GM21390 (cell line): ENCODE data around the gene EGR2.
A peak's percentile ranks its signal among the peaks of the same experiment; 100 is the strongest.
"Not testable (repeated sequence)": the region's sequence is repeated elsewhere in the genome, so short reads cannot be mapped to it uniquely, and the experiment has no call there.

ENCODE experiments used
- ATAC-seq: cut with Tn5 transposase; IDR thresholded peaks from one replicate; pipeline ENCODE4 v1.9.1; 2021; ENCODE audit not compliant: unreplicated experiment

The EGR2 gene

GRCh38 chr10:62795762-62796161, 20.4 kb downstream of the EGR2 start:
- ATAC-seq, result no peak

DNA sequence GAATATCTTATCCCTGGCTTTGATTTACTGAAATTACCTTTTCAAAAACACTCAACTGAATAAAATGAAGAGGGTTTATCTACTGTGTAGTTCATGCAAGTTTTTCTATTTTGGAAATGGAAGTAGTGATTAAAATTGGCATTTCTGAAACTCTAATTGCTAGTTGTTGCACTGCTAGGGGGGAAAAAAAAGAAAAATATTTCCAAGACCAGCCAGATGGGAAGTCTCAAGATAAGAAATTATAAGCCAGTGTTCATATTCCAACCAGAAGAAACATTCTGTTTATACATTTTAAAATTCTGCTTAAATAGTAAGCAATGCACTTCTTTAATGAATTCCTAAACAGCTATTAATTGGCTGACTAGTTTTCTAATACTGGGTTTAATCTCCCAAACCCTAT, 21.1 kb downstream of the EGR2 start:
- ATAC-seq, result no peak

DNA sequence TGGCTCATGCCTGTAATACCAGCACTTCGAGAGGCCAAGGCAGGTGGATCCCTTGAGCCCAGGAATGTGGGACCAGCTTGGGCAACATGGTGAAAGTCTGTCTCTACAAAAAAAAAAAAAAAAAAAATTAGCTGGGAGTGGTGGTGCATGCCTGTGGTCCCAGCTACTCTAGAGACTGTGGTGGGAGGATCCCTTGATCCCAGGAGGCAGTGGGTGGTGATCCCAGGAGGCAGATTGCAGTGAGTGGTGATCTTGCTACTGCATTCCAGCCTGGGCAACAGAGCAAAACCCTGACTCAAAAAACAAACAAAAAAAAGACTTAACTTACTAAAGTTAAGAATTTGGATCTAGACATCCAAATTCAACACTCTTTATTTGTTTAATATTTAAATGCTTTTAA, 21.9 kb downstream of the EGR2 start:
- ATAC-seq, result no peak

DNA sequence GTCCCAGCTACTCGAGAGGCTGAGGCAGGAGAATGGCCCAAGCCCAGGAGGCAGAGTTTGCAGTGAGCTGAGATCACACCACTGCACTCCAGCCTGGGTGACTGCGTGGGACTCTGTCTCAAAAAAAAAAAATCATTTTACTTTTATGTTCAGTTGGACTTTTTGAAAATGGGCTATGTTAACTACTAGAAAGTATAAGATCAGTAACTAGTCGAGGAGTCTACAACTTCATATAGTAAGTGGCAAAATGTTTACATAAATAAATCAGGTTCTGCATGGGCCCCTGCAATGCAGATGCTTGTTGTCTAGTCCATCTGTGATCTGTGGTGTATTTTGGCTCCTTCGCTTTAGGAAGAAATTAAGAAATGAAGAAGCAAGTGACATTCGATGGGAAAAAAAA, 23.9 kb downstream of the EGR2 start:
- ATAC-seq, result no peak

DNA sequence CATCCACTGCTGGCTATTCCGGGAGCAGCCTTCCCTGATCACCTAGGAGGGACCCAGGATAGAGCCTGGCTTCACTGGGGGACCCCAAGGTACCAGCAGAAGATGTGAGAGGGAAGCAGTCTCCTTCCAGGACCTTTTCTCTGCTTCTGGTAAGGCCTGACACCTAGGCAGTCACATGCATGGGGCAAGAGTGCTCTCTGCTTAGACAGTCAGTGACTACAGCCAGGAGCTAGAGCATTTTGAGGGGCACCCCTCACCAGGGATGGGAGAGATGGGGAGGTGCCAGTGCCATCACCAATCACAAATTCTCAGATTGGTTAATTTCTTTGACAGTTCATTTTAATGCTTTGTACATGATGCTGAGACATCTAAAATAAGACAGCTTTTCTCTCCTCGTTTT, 25.6 kb downstream of the EGR2 start:
- no peak for ATAC-seq

- ATAC-seq, result no peak
These were observed 26.1 kb downstream of the EGR2 start for GRCh38 chr10:62790019-62790555.

DNA sequence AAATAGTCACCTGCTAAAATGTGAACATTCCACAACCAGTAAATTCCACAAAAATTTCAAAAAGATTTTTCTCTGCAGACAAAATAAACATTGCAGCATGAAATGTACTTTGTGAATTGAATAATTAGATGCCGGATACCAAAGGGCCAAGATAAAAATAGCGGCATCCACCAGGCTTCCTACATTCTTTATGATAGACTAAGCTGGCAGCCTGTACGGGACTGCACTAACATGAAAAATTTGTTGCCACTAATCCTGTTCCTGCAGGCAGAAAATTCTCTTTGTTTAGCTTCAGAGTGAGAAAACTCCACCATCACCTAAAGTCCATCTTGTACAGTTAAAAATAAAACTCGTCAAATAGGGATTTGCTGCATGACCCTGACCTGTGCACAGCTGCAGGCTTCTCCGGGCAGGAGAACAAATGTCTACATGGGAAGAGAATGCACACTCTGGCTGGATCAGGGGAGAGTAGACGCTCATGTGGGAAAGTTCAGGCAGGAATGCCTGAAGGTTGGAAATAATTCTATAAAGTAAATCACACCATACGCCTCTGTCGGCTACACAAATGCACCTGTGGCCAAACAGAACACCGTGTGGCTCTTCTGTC, 27.2 kb downstream of the EGR2 start:
- ATAC-seq, result no peak

- ATAC-seq, result not testable (repeated sequence)
These were observed 27.9 kb downstream of the EGR2 start for GRCh38 chr10:62788285-62788684.

DNA sequence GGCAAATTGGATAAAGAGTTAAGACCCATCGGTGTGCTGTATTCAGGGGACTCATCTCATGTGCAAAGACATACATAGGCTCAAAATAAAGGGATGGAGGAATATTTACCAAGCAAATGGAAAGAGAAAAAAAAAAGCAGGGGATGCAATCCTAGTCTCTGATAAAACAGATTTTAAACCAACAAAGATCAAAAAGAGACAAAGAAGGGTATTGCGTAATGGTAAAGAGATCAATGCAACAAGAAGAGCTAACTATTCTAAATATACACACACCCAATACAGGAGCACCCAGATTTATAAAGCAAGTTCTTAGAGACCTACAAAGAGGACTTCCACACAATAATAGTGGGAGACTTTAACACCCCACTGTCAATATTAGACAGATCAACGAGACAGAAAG, 31.6 kb downstream of the EGR2 start:
- ATAC-seq, result not testable (repeated sequence)

DNA sequence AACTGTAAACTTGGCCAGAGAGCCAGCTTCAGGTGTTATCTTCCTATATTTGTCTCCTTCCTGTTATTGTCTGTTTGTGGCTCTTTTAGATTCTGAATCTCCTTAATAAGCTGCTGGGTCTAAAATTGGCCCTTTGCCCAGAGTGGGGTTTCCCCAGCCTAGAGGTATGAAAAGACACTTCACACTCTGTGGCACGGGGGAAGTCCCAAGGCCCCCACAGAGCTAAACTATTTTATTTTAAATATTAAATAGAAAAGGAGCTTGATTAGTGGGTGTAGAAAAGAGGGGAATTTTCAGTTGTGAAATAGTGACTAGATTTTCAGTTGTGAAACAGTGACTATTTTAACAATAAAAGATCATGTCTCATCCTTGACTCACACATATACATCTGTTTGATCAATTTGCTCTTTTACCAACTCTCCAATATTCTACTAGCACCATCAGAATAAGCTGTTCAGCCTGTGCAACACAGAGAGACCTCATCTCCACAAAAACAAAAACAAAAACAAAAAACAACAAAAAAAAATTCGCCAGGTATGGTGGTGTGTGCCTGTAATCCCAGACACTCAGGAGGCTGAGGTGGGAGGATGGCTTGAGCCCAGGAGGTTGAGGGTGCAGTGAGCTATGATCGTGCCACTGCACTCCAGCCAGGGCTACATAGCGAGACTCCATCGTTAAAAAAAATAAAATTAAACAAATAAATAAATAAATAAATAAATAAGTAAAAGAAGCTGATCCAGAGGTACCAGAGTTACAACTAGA, 36.5 kb downstream of the EGR2 start:
- peak; percentile 91 for ATAC-seq

DNA sequence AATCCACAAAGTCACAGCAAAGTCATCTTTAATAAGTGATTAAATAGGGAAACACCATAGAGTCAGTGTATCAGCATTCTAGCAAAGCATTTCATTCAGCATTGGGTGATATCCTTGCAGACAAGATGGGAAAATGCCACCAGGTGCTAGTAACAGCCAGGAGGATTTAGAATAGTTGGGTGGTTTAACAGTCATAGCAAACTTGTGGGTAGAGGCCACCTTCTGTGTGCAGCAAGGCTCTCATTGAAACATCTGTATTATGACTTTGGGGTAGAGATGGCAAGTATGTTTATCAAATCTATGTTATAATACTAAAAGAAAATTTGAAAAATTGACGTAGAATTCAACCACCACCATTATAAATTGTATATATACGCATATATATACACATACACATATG, 38.0 kb downstream of the EGR2 start:
- ATAC-seq, result no peak

DNA sequence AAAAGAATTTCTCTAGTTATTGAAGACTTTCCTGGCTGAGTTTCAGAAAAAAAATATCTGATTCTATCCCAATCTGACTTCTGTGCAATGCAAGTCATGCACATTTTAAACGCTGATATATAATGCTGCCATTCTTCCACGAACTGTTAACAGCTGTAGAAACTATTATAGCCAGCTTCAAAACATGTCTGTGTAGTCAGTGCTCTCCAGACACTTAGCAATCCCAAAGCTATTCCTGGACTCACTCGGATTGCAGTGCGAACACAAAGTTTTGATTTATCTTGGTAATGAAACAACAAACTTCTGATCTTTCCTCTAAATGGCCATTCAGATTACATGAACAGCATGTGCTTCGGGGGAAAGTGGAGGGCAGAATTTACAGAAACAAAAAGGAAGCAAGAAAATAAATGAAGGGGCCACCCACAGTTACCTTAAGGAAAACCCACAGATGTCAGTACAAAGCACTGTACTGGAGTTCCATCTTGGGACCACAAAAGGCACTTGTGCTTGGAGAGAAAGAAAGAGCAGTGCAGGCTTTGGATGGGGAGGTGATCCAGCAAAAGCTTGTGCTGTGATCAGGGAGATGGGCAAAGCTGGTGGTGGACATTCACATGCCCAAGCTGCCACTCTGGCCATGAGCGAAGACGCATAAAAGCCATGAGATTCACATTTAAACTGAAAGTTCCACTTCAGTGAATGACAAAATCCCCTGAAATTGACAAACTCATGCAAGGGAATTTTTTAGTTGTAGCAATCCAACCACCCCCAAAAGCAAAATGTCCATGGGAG, 43.8 kb downstream of the EGR2 start:
- ATAC-seq, result no peak

- peak; percentile 61 for ATAC-seq
These were observed 46.5 kb downstream of the EGR2 start for GRCh38 chr10:62769574-62770242.

DNA sequence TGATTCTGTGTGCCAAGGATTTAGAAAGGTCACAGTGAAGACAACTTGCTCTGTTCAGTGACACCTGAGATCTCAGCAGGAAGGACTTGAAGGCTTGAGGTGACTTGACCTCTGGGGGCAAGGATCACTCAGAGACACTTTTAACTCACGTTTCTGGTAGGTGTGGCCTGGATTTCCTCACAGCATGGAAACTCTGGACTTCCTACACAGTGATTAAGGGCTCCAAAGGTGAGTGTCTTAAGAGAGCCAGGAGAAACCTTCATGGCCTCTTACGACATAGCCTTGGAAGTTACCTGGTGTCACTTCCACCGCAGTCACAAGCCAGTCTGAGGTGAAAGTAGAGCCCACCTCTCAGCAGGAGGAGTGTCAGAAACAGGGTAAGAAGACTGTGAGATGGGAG, 49.8 kb downstream of the EGR2 start:
- ATAC-seq, result no peak

DNA sequence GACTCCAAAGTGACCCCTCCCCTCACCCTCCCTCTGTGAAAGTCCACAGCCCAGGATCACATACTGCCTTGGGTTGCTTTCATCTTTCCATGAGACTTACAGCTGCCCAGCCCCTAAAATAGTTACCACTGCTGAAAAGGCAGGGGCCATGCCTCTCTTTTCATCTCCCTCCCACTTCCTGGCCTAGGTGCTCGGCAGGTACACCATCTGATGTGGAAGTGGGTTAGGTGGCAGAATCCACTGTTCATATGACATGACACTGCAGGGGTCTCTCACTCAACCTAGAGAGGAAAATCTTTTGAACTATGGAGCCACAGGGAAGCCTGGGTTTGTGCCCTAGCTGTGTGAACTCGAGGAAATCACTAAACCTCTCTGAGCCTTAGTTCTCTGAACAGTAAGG, 50.4 kb downstream of the EGR2 start:
- no peak for ATAC-seq

- no peak for ATAC-seq
These were observed 52.2 kb downstream of the EGR2 start for GRCh38 chr10:62764011-62764410.

- no peak for ATAC-seq
These were observed 53.0 kb downstream of the EGR2 start for GRCh38 chr10:62763155-62763554.
